ENCODE results near the gene TMEM178B.

The TMEM178B gene

GRCh38 chr7:141154131-141154732 lies 80.4 kb downstream of the TMEM178B start:
- no peak overlapping the region for H3K4me3 ChIP-seq (ENCODE audit: low read length)
- DNase-seq (ENCODE audit: low read depth) = no peak
- no peak for TF ChIP-seq CTCF (conservative IDR thresholded peaks at IDR 0.05; ENCODE audit: low read depth, low read length)

- no peak for DNase-seq (ENCODE audit: low read depth)
- TF ChIP-seq CTCF (conservative IDR thresholded peaks at IDR 0.05; ENCODE audit: low read depth, low read length) = no peak
- H3K4me3 ChIP-seq (ENCODE audit: low read length) = no peak overlapping the region
Observed at GRCh38 chr7:141156407-141156806, 82.5 kb downstream of the TMEM178B start.

- no peak for TF ChIP-seq CTCF (conservative IDR thresholded peaks at IDR 0.05; ENCODE audit: low read depth, low read length)
- no peak overlapping the region for H3K4me3 ChIP-seq (ENCODE audit: low read length)
- DNase-seq (ENCODE audit: low read depth) = no peak
Observed at GRCh38 chr7:141157138-141157765, 83.4 kb downstream of the TMEM178B start.

GRCh38 chr7:141158561-141158960 lies 84.7 kb downstream of the TMEM178B start:
- peak; percentile 77 for DNase-seq (ENCODE audit: low read depth)
- no peak for TF ChIP-seq CTCF (conservative IDR thresholded peaks at IDR 0.05; ENCODE audit: low read depth, low read length)
- H3K4me3 ChIP-seq (ENCODE audit: low read length) = no peak overlapping the region

- TF ChIP-seq CTCF (conservative IDR thresholded peaks at IDR 0.05; ENCODE audit: low read depth, low read length) = no peak
- DNase-seq (ENCODE audit: low read depth) = no peak
- no peak overlapping the region for H3K4me3 ChIP-seq (ENCODE audit: low read length)
Observed at GRCh38 chr7:141160246-141160860, 86.5 kb downstream of the TMEM178B start.

GRCh38 chr7:141161550-141162535 lies 88.0 kb downstream of the TMEM178B start:
- no peak for DNase-seq (ENCODE audit: low read depth)
- no peak for TF ChIP-seq CTCF (conservative IDR thresholded peaks at IDR 0.05; ENCODE audit: low read depth, low read length)
- no peak overlapping the region for H3K4me3 ChIP-seq (ENCODE audit: low read length)

Measured in retinal pigment epithelial cell (primary cell).